Measurements from ENCODE around the gene SGIP1. TPM values are rescaled to one million over a fixed set of nuclear protein-coding genes. Genes with fewer than 3 reads are reported as not detected.

The SGIP1 gene
- total RNA-seq, 2 donors from 2014 or later = 3.1 TPM; not detected in 1

- no peak for ATAC-seq
- 20 to 25% methylated on average over 3 of the region's 3 CpGs for WGBS, 2 donors
- H3K36me3 ChIP-seq (replicated peaks in 1 of 2; ENCODE audit: insufficient read depth in 1 of 2, low read depth in 2 of 2) = no peaks in the 10 kb centered on the region
- H3K27me3 ChIP-seq = no peaks in the 10 kb centered on the region
- no peak overlapping the region for H3K27ac ChIP-seq
- no peaks in the 10 kb centered on the region for H3K9me3 ChIP-seq
- TF ChIP-seq POLR2A (IDR thresholded peaks at IDR 0.05) = no peak
- TF ChIP-seq CTCF (IDR thresholded peaks at IDR 0.05) = no peak
- intact Hi-C loops (cut with DNase I) = no loop called here
- no peak for DNase-seq
- H3K4me1 ChIP-seq = no peaks in the 10 kb centered on the region
- no peak overlapping the region for H3K4me3 ChIP-seq
These were observed 14.0 kb upstream of the SGIP1 start for GRCh38 chr1:66519992-66520391.

GRCh38 chr1:66520655-66521054 is 13.3 kb upstream of the SGIP1 start:
- intact Hi-C loops (cut with DNase I) = no loop called here
- Histone ChIP-seq H3K4me3 (no peak overlapping the region), H3K27ac (no peak overlapping the region), H3K4me1 (no peaks in the 10 kb centered on the region), H3K36me3 (replicated peaks in 1 of 2; ENCODE audit: insufficient read depth in 1 of 2, low read depth in 2 of 2) (no peaks in the 10 kb centered on the region), H3K27me3 (no peaks in the 10 kb centered on the region), H3K9me3 (no peaks in the 10 kb centered on the region)
- 74 to 81% methylated on average over 6 of the region's 6 CpGs for WGBS, 2 donors
- ATAC-seq (no peak), DNase-seq (no peak)
- TF ChIP-seq CTCF (IDR thresholded peaks at IDR 0.05) (no peak), POLR2A (IDR thresholded peaks at IDR 0.05) (no peak)

GRCh38 chr1:66521721-66522365 is 12.1 kb upstream of the SGIP1 start:
- Histone ChIP-seq H3K36me3 (replicated peaks in 1 of 2; ENCODE audit: insufficient read depth in 1 of 2, low read depth in 2 of 2) (no peaks in the 10 kb centered on the region), H3K27ac (no peak overlapping the region), H3K4me1 (no peaks in the 10 kb centered on the region), H3K9me3 (no peaks in the 10 kb centered on the region), H3K27me3 (no peaks in the 10 kb centered on the region), H3K4me3 (no peak overlapping the region)
- WGBS, 2 donors = 77 to 82% methylated on average over 3 of the region's 3 CpGs
- intact Hi-C loops (cut with DNase I) = no loop called here
- ATAC-seq (no peak), DNase-seq (no peak)
- TF ChIP-seq CTCF (IDR thresholded peaks at IDR 0.05) (no peak), POLR2A (IDR thresholded peaks at IDR 0.05) (no peak)

- no peak overlapping the region for H3K4me3 ChIP-seq
- ATAC-seq (no peak), DNase-seq (no peak)
- no peaks in the 10 kb centered on the region for H3K36me3 ChIP-seq (replicated peaks in 1 of 2; ENCODE audit: insufficient read depth in 1 of 2, low read depth in 2 of 2)
- no peaks in the 10 kb centered on the region for H3K9me3 ChIP-seq
- no peak for TF ChIP-seq CTCF (IDR thresholded peaks at IDR 0.05)
- TF ChIP-seq POLR2A (IDR thresholded peaks at IDR 0.05) = no peak
- no peaks in the 10 kb centered on the region for H3K4me1 ChIP-seq
- no peaks in the 10 kb centered on the region for H3K27me3 ChIP-seq
- intact Hi-C loops (cut with DNase I) = no loop called here
- no peak overlapping the region for H3K27ac ChIP-seq
These were observed 10.4 kb upstream of the SGIP1 start for GRCh38 chr1:66523562-66523961.

- Histone ChIP-seq H3K4me3 (no peak overlapping the region), H3K27me3 (no peaks in the 10 kb centered on the region), H3K27ac (no peak overlapping the region), H3K4me1 (no peaks in the 10 kb centered on the region), H3K36me3 (replicated peaks in 1 of 2; ENCODE audit: insufficient read depth in 1 of 2, low read depth in 2 of 2) (no peaks in the 10 kb centered on the region), H3K9me3 (no peaks in the 10 kb centered on the region)
- ATAC-seq = no peak
- intact Hi-C loops (cut with DNase I) = no loop called here
- TF ChIP-seq CTCF (IDR thresholded peaks at IDR 0.05) (no peak), POLR2A (IDR thresholded peaks at IDR 0.05) (no peak)
- DNase-seq = no peak
- WGBS, 2 donors = 92 to 96% methylated on average over 1 of the region's 1 CpG
These were observed 8.9 kb upstream of the SGIP1 start for GRCh38 chr1:66525086-66525485.
